A673 (cell line): ENCODE results near the gene SEMA4C. TPM values are rescaled to one million over a fixed set of nuclear protein-coding genes. Genes with fewer than 3 reads are reported as not detected.

Experiments used
- BruUV-seq: library from RNA; stranded (reverse); fragments of 400-500 nt; replicated peaks from 2 replicates; lab custom pipeline; 2021; lab: Mats Ljungman, UMichigan
- CTCF ChIA-PET: fragments of 300-600 bp; sonication (Branson Sonifier 250); formaldehyde crosslinking; loops from one replicate; lab custom pipeline; 2022; ENCODE audit warnings: antibody characterized with exemption; lab: Charles Lee
- POLR2A ChIA-PET: fragments of 300-600 bp; sonication (Branson Sonifier 250); formaldehyde crosslinking; loops from one replicate; lab custom pipeline; 2022; ENCODE audit warnings: antibody characterized with exemption; ENCODE audit not compliant: low non-redundant PET; lab: Charles Lee
- DNase-seq: peaks from one replicate; pipeline ENCODE4 v3.0.0-alpha.2; 2015; ENCODE audit warnings: low spot score
- H3K27ac ChIP-seq: fragments of 200-600 bp; sonication (generic); 2 replicates; pipeline ENCODE4 v1.5.1; 2016; ENCODE audit warnings: mixed run types, low read depth, mild to moderate bottlenecking, mixed read lengths, antibody characterized with exemption, low read length; ENCODE audit not compliant: poor library complexity, severe bottlenecking
- H3K27me3 ChIP-seq: fragments of 200-600 bp; sonication (generic); replicated peaks from 2 replicates; pipeline ENCODE4 v1.6.1; 2017; ENCODE audit warnings: mixed run types, low read depth, mild to moderate bottlenecking, mixed read lengths, antibody characterized with exemption, low read length; ENCODE audit not compliant: insufficient read depth, poor library complexity
- H3K36me3 ChIP-seq: fragments of 200-600 bp; sonication (generic); 2 replicates; pipeline ENCODE4 v1.6.1; 2016; ENCODE audit warnings: mixed run types, mild to moderate bottlenecking, mixed read lengths, antibody characterized with exemption, low read length; ENCODE audit not compliant: insufficient read depth, poor library complexity, severe bottlenecking
- H3K4me1 ChIP-seq: fragments of 200-600 bp; sonication (generic); 2 replicates; pipeline ENCODE4 v1.6.1; 2017; ENCODE audit warnings: mixed run types, mild to moderate bottlenecking, mixed read lengths, antibody characterized with exemption, low read length; ENCODE audit not compliant: insufficient read depth, poor library complexity, severe bottlenecking
- H3K4me3 ChIP-seq: fragments of 200-600 bp; sonication (generic); 2 replicates; pipeline ENCODE4 v1.5.1; 2016; ENCODE audit warnings: low read depth, mixed run types, mild to moderate bottlenecking, mixed read lengths, low read length; ENCODE audit not compliant: poor library complexity, severe bottlenecking
- H3K9me3 ChIP-seq: fragments of 200-600 bp; sonication (generic); 2 replicates; pipeline ENCODE4 v1.6.1; 2016; ENCODE audit warnings: mixed run types, low read depth, mild to moderate bottlenecking, mixed read lengths, antibody characterized with exemption, low read length; ENCODE audit not compliant: poor library complexity, severe bottlenecking
- EZH2 ChIP-seq: fragments of 200-600 bp; sonication (generic); IDR thresholded peaks from 2 replicates; pipeline ENCODE4 v1.6.1; 2017; ENCODE audit warnings: borderline replicate concordance, low read depth, mild to moderate bottlenecking, mixed read lengths, antibody characterized with exemption, low read length; ENCODE audit not compliant: poor library complexity, severe bottlenecking
- intact Hi-C: fragments of 100-400 bp; cut with micrococcal nuclease; formaldehyde crosslinking; loops from one replicate; pipeline ENCODE4 v1.10.0; 2022; ENCODE audit not compliant: unreplicated experiment
- total RNA-seq: library from RNA; stranded (reverse); gene quantifications from 2 replicates; pipeline ENCODE4 v1.2.3, GENCODE V29; 2021
- TF ChIP-seq, protein P1 (sequence below): fragments of 300-800, 200-600 bp; sonication (generic); conservative IDR thresholded peaks from 2 replicates; pipeline ENCODE4 v1.5.1; 2017; ENCODE audit warnings: low read depth, mild to moderate bottlenecking, antibody characterized with exemption, low read length, moderate library complexity, mixed read lengths

SEMA4C gene
- total RNA-seq, 1 experiment from 2014 or later = 33.3 TPM

DNA sequence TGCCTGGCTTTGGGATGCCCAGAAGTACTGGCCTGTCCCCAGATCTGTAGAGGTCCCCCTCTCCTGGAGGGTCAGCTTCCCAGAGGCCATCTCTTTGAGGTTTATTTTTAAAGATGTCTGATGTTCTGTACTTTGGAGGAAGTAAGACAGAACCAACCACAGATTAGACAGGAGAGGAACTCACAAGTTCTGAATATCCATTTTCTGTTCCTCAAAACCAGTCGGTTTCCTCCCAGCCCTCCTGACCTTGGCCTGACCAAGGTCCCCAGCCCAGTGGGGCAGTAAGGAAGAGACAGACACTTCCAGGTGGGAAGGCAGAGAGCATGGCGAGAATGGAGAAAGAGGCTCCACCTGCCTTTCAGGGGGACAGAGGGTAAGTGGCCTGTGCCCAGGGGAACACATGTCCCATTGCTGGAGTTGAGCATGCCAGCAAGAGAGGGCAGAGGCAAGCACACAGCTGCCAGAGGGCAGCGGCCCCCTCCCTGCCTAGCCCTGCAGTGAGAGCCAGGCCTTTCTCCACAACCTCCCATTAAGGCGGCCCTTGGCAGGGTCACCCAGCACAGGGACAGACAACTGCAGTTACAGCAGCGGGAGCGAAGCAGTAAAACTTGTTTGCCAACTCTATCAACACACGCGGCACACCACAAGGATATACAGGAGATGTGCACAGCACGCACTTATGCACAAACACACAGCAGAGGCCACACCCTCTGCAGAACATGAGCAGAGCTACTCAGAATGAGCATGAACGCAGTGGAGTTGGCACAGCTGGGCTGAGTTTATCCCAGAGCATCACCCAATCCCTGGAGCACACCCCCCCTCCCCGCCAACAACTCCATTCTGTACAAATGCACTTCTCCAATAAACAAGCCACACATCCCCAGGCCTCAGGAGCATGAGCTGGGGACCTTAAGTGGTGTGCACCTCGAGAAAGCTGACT is 18.5 kb upstream of the SEMA4C start:
- H3K27me3 ChIP-seq = no peaks in the 10 kb centered on the region
- BruUV-seq = no TSS peak
- ChIA-PET POLR2A (no interaction called here), CTCF (interaction anchor here (0.5 kb wide), 1 partner anchor 20 kb away, joined by 3 read pairs; no protein-coding TSS in a partner anchor)
- no peak overlapping the region for H3K4me3 ChIP-seq
- H3K4me1 ChIP-seq = no peaks in the 10 kb centered on the region
- no peaks in the 10 kb centered on the region for H3K36me3 ChIP-seq
- no peak overlapping the region for H3K27ac ChIP-seq
- H3K9me3 ChIP-seq = no peaks in the 10 kb centered on the region
- DNase-seq = no peak
- TF ChIP-seq, protein P1, sequence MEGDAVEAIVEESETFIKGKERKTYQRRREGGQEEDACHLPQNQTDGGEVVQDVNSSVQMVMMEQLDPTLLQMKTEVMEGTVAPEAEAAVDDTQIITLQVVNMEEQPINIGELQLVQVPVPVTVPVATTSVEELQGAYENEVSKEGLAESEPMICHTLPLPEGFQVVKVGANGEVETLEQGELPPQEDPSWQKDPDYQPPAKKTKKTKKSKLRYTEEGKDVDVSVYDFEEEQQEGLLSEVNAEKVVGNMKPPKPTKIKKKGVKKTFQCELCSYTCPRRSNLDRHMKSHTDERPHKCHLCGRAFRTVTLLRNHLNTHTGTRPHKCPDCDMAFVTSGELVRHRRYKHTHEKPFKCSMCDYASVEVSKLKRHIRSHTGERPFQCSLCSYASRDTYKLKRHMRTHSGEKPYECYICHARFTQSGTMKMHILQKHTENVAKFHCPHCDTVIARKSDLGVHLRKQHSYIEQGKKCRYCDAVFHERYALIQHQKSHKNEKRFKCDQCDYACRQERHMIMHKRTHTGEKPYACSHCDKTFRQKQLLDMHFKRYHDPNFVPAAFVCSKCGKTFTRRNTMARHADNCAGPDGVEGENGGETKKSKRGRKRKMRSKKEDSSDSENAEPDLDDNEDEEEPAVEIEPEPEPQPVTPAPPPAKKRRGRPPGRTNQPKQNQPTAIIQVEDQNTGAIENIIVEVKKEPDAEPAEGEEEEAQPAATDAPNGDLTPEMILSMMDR = no peak
- TF ChIP-seq EZH2 = no peak
- intact Hi-C loops = no loop called here

DNA sequence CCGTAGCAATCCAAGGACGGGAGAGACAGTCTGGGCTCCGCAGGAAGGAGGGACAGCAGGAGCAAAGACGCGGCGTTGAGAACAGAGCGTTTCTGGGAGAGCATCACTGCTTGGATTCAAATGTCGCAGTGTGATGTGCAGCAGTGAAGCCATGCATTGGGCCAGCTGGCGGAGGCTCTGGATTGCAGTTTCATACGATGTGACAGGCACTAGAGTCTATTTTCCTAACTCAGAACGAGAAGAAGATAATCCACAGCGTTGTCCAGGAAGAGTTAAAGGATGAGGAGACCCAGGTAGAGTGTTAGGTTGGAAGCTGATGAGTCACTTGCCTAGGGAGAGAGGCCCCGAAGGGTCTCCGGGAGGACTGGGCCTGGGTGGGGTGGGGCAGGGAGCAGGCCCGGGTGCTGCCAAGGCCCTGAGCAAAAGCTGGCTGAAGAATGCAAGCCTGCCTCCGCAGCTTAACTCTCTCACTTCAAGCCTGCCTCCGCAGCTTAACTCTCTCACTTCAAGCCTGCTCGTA is 17.7 kb upstream of the SEMA4C start:
- no peaks in the 10 kb centered on the region for H3K36me3 ChIP-seq
- intact Hi-C loops = no loop called here
- H3K9me3 ChIP-seq = no peaks in the 10 kb centered on the region
- DNase-seq = no peak
- POLR2A ChIA-PET = no interaction called here
- no peaks in the 10 kb centered on the region for H3K27me3 ChIP-seq
- H3K4me3 ChIP-seq = no peak overlapping the region
- CTCF ChIA-PET = no interaction called here
- peaks cover under 1% of the 10 kb centered on the region for H3K4me1 ChIP-seq
- TF ChIP-seq EZH2 = no peak
- TF ChIP-seq, protein P1 = no peak
- no peak overlapping the region for H3K27ac ChIP-seq
- BruUV-seq = no TSS peak

DNA sequence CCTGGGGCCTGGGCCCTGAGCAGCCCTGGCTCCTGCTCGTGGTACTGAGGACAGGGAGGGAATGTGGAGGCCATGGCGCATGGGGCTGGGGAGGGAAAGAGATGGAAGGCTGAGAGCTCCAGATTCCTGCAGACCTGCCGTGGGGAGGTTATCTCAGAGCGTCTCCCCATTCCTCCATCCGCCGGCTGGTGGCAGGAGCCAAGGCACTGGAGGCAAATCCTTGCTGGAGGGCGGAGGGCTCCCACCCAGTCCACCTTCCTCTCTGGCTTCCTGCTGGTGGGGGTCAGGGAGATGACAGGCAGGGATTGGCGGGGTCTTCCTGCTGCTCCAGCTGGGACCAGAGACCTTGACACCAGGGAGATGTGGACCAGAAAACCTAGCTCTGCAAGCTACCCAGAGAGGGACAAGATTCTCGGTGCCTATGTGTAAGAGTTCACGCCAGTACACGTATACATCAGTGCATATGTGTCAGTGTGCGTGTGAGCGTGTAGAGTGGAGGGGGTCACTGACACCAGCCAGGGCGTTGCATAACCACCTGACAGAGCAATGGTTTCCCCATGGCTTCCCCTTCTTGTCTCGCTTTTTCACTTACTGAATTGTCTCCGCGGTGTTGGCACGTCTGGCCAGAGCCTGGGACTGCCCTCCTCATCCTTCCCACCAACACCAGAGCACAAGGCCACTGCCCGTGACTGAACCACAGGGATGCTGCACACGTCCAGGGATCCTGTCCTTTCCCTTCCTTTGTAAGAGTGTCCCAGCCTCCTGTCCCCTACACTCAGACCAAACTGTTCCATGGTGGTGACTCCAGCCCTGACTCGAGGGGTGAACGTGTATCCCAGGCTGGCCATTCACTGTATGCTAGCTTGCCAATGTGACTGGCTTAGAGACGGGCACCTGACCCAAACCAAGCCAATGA is 15.8 kb upstream of the SEMA4C start:
- POLR2A ChIA-PET = no interaction called here

More for the DNA sequence above, 15.8 kb upstream of the SEMA4C start:
- Histone ChIP-seq H3K4me3 (no peak overlapping the region), H3K9me3 (no peaks in the 10 kb centered on the region), H3K27ac (no peak overlapping the region), H3K36me3 (no peaks in the 10 kb centered on the region), H3K4me1 (peaks cover 19% of the 10 kb centered on the region), H3K27me3 (no peaks in the 10 kb centered on the region)
- CTCF ChIA-PET = no interaction called here
- intact Hi-C loops = no loop called here
- TF ChIP-seq, protein P1 = no peak
- no peak for TF ChIP-seq EZH2
- BruUV-seq = no TSS peak
- DNase-seq = no peak
